ENCODE measurements around the gene UPF2. TPM values are rescaled to one million over a fixed set of nuclear protein-coding genes. Genes with fewer than 3 reads are reported as not detected.

The UPF2 gene
- total RNA-seq, 4 donors from 2014 or later = 16.5 to 28.6 (median 23.1) TPM

GRCh38 chr10:12006671-12007070 is 35.9 kb downstream of the UPF2 start:
- WGBS, 2 donors (ENCODE audit: low coverage in 1 of 2) = 82 to 94% methylated on average over 4 of the region's 4 CpGs
- Histone ChIP-seq H3K27me3 (no peaks in the 10 kb centered on the region), H3K36me3 (peaks cover 0 to 44% (median 22%) of the 10 kb centered on the region in 4 donors), H3K9me3 (peaks cover 10 to 11% of the 10 kb centered on the region in 2 donors), H3K4me1 (no peaks in the 10 kb centered on the region), H3K27ac (no peak overlapping the region), H3K4me3 (no peak overlapping the region)
- in situ Hi-C loops (cut with MboI; ENCODE audit: low pct_ligation_motif_present in 1 of 4, low pct_unique_long_range_greater_than_20kb in 1 of 4, low sequenced_read_pairs in 3 of 4) (no loop called here), intact Hi-C loops (cut with DNase I; ENCODE audit: low total_unique reads) (no loop called here)
- DNase-seq = no peak
- TF ChIP-seq POLR2AphosphoS5 (IDR thresholded peaks at IDR 0.05) = no peak
- TF ChIP-seq POLR2A (IDR thresholded peaks at IDR 0.05) = no peak
- TF ChIP-seq EP300 (IDR thresholded peaks at IDR 0.05; ENCODE audit: low read depth) = no peak
- no peak for TF ChIP-seq CTCF (IDR thresholded peaks at IDR 0.05)

DNA sequence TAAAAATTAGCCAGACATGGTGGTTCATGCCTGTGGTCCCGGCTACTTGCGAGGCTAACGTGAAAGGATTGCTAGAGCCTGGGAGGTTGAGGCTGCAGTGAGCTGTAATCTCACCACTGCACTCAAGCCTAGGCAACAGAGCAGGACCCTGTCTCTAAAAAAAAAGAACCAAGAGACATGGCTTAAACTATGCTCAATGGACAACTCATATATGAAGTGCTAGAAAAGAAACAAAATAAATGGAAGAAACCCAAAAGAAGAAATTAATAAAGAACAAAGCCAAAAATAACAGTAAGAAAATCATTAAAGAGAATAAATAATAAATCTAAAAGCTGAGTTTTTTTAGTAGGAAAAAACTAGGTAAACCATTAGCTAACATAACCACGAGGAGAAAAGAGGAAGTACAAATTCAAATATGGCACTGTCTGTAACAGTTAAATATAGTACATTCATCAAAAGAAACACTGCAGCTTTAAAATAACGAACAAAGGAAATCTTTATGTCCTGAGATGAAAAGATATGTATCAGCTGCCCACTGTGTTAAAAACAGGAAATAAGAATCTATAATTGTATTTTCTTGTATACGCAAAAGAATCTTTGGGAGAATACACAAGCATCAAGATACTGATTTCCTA is 48.7 kb downstream of the UPF2 start:
- Histone ChIP-seq H3K4me1 (peaks cover 0 to 4% (median 0%) of the 10 kb centered on the region in 4 donors), H3K27me3 (no peaks in the 10 kb centered on the region), H3K27ac (peak overlapping the region in 1 of 4 donors; percentile 6), H3K9me3 (no peaks in the 10 kb centered on the region), H3K4me3 (no peak overlapping the region), H3K36me3 (peaks cover 0 to 25% (median 7%) of the 10 kb centered on the region in 4 donors)
- DNase-seq = no peak
- TF ChIP-seq POLR2AphosphoS5 (IDR thresholded peaks at IDR 0.05) (no peak), CTCF (IDR thresholded peaks at IDR 0.05) (no peak), POLR2A (IDR thresholded peaks at IDR 0.05) (no peak), EP300 (IDR thresholded peaks at IDR 0.05; ENCODE audit: low read depth) (no peak)
- 58 to 71% methylated on average over 6 of the region's 6 CpGs for WGBS, 2 donors (ENCODE audit: low coverage in 1 of 2)
- in situ Hi-C loops (cut with MboI; ENCODE audit: low pct_ligation_motif_present in 1 of 4, low pct_unique_long_range_greater_than_20kb in 1 of 4, low sequenced_read_pairs in 3 of 4) = loop anchor here in 1 of 4 donors (25.0 kb wide), 1 partner anchor 207 kb away; no protein-coding TSS in a partner anchor
- intact Hi-C loops (cut with DNase I; ENCODE audit: low total_unique reads) = no loop called here

- intact Hi-C loops (cut with DNase I; ENCODE audit: low total_unique reads) (no loop called here), in situ Hi-C loops (cut with MboI; ENCODE audit: low pct_ligation_motif_present in 1 of 4, low pct_unique_long_range_greater_than_20kb in 1 of 4, low sequenced_read_pairs in 3 of 4) (loop anchor here (5.0 to 25.0 kb wide), 4 partner anchors 194 to 207 kb away; no protein-coding TSS in a partner anchor)
- Histone ChIP-seq H3K27ac (peak overlapping the region in 2 of 4 donors; percentile 1 to 26), H3K4me1 (peaks cover 0 to 16% (median 2%) of the 10 kb centered on the region in 4 donors), H3K36me3 (peaks cover 0 to 6% (median 0%) of the 10 kb centered on the region in 4 donors), H3K4me3 (no peak overlapping the region), H3K27me3 (no peaks in the 10 kb centered on the region), H3K9me3 (no peaks in the 10 kb centered on the region)
- TF ChIP-seq POLR2AphosphoS5 (IDR thresholded peaks at IDR 0.05) (no peak), CTCF (IDR thresholded peaks at IDR 0.05) (no peak), EP300 (IDR thresholded peaks at IDR 0.05; ENCODE audit: low read depth) (no peak), POLR2A (IDR thresholded peaks at IDR 0.05) (no peak)
- 67 to 71% methylated on average over 1 of the region's 1 CpG for WGBS, 2 donors (ENCODE audit: low coverage in 1 of 2)
- DNase-seq = no peak
Observed at GRCh38 chr10:11988924-11989323, 53.7 kb downstream of the UPF2 start.

GRCh38 chr10:11986593-11987216 is 55.9 kb downstream of the UPF2 start:
- intact Hi-C loops (cut with DNase I; ENCODE audit: low total_unique reads) = no loop called here
- H3K9me3 ChIP-seq = no peaks in the 10 kb centered on the region
- WGBS, 2 donors (ENCODE audit: low coverage in 1 of 2) = 36 to 37% methylated on average over 7 of the region's 7 CpGs
- no peak for TF ChIP-seq POLR2AphosphoS5 (IDR thresholded peaks at IDR 0.05)
- TF ChIP-seq CTCF (IDR thresholded peaks at IDR 0.05) = peak; percentile 83 to 89 (median 85)
- in situ Hi-C loops (cut with MboI; ENCODE audit: low pct_ligation_motif_present in 1 of 4, low pct_unique_long_range_greater_than_20kb in 1 of 4, low sequenced_read_pairs in 3 of 4) = loop anchor here (5.0 to 25.0 kb wide), 4 partner anchors 192 to 204 kb away; no protein-coding TSS in a partner anchor
- H3K4me3 ChIP-seq = no peak overlapping the region
- H3K27me3 ChIP-seq = no peaks in the 10 kb centered on the region
- peaks cover 0 to 16% (median 2%) of the 10 kb centered on the region in 4 donors for H3K4me1 ChIP-seq
- H3K27ac ChIP-seq = peak overlapping the region in 3 of 4 donors; percentile 3 to 43 (median 36)
- DNase-seq = peak; percentile 84
- peaks cover 0 to 6% (median 0%) of the 10 kb centered on the region in 4 donors for H3K36me3 ChIP-seq

Measured in transverse colon (tissue), 4 donors.